HG02678 (cell line): ENCODE measurements around the gene PTH1R.

Source experiments
- ATAC-seq: cut with Tn5 transposase; IDR thresholded peaks from one replicate; pipeline ENCODE4 v1.9.1; 2021; ENCODE audit warnings: mild to moderate bottlenecking, moderate library complexity; ENCODE audit not compliant: unreplicated experiment

The PTH1R gene

DNA sequence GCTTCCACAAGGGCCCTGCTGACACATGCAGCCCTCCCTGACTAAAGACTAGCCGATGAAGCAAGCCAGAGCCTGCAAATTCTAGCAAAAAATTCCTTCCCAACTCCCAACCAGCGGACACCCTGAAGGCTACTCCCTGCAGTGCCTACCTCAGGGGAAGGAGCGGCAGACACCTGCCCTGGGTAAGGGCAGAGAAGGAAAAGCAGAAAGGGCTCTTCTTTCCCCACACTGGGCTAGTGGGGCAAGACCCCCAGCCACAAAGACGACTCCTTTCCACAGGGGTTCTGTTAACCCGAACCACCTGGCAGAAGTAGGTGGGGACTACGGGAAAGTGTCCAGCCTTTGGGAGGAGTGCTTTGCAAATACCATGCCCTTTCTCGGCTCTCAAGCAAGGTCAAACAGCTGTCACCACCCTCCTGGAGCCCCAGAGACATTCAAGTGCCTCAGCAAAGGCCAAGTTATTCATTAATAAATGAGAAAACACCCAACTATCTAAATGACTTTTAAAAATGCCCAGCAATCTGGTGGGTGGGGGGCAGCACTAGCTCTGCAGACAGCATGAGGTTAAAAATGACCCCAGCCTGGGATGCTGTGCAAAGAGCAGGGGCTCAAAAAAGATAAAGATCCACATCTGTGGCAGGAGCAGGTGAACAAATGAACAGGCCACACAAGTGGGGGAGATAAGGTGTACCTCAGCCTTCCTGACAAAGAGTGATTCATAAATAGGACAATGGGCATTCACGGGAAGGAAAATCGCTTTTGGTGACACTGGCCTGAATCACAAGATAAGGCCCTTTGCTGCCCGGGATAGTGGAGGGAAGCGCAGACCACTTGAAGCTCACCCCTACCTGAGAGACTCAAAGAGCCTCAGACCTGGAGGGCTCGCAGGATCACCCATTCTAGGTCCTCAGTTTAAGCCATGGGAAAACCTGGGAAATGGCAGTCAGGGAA lies 66.0 kb downstream of the PTH1R start:
- ATAC-seq: no peak

GRCh38 chr3:46944191-46944590 lies 66.7 kb downstream of the PTH1R start:
- ATAC-seq: no peak

GRCh38 chr3:46946416-46946815 lies 68.9 kb downstream of the PTH1R start:
- ATAC-seq: no peak

DNA sequence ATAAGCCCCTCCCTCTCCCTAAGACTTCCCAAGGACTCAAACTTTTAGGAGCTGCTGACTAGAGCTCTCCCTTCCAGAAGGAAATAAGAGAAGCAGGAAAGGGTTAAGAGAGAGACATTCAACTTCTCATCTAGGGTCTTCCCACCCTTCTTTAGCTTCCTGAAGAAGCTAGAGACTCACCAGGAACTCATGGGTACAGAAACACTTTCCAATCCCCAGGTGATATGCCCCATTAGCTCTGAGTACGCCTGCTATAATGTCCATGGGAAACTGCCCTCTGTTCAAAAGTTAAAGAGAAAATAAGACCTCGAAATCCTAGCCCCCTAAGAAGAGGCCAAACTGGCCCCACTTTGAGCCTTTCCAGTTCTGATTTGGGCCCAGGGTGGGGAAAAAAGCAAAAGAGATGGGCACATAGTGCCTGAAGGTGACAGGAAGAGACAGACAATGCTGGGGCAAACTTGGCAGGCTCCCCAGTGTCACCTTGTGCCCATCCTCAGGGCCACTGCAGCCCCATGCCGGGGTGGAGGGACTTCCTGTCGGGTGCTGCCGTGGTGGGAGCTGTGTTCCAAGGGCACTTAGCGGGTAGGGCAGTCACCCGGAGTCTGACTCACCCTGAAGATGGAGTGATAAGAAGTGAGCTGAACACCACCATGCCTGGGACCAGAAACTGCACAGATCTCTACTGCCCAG lies 69.5 kb downstream of the PTH1R start:
- ATAC-seq: no peak

DNA sequence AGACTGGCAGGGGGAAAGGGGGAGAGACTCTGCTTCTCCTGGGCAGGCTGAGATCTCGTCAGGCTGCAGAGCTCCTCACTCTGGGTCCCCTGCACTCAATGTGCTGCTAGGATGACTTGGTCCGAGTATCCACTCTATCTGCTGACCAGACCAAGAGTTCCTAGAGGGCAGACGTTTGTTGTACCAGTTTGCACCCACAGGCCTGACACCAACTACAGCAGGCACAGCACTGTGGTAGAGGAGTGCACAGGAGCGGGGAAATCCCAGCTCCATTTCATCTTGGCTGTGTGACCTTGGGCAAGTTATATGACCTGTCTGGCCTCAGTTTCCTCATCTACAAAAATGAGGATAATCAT lies 70.0 kb downstream of the PTH1R start:
- ATAC-seq: no peak

GRCh38 chr3:46947981-46948791 lies 70.7 kb downstream of the PTH1R start:
- no peak for ATAC-seq

- ATAC-seq: no peak
Measured at GRCh38 chr3:46948830-46949671, 71.5 kb downstream of the PTH1R start.

DNA sequence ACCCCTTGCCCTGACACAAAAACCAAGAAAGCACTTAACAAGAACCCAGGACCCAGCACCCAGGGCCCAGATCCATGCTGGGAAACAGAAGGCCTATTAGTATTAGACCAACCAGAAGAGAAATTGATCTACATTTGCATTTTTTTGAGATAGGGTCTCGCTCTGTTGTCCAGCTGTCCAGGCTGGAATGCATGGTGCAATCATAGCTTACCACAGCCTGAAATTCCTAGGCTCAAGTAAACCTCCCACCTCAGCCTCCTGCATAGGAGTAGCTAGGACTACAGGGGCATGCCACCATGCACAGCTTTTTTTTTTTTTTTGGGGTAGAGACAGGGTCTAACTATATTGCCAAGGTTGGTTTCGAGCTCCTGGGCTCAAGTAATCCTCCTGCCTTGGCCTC lies 72.7 kb downstream of the PTH1R start:
- no peak for ATAC-seq

- ATAC-seq: no peak
Measured at GRCh38 chr3:46950650-46951241, 73.2 kb downstream of the PTH1R start.

GRCh38 chr3:46952813-46953212 lies 75.3 kb downstream of the PTH1R start:
- no peak for ATAC-seq
